KMS-11 (cell line): ENCODE data around the gene CDKL4.

Experiments
- H2AFZ ChIP-seq: fragments of 200-600 bp; sonication (generic); 2 replicates; pipeline ENCODE4 v1.6.1; 2016; ENCODE audit warnings: antibody characterized with exemption, mixed run types, low read depth
- H3K27ac ChIP-seq: fragments of 200-600 bp; sonication (generic); 2 replicates; pipeline ENCODE4 v1.6.1; 2016; ENCODE audit warnings: mild to moderate bottlenecking, mixed run types
- H3K27me3 ChIP-seq: fragments of 200-600 bp; sonication (generic); 2 replicates; pipeline ENCODE4 v1.6.1; 2017; ENCODE audit warnings: mild to moderate bottlenecking, low read depth, mixed run types, moderate library complexity; ENCODE audit not compliant: insufficient read depth
- H3K36me3 ChIP-seq: fragments of 200-600 bp; sonication (generic); 2 replicates; pipeline ENCODE4 v1.6.1; 2017; ENCODE audit warnings: mild to moderate bottlenecking, mixed run types; ENCODE audit not compliant: insufficient read depth
- H3K4me1 ChIP-seq: fragments of 200-600 bp; sonication (generic); 2 replicates; pipeline ENCODE4 v1.6.1; 2016; ENCODE audit warnings: mild to moderate bottlenecking, low read depth, mixed run types; ENCODE audit not compliant: poor library complexity, severe bottlenecking
- H3K4me2 ChIP-seq: fragments of 200-600 bp; sonication (generic); 2 replicates; pipeline ENCODE4 v1.7.0; 2016; ENCODE audit warnings: mild to moderate bottlenecking, mixed run types
- H3K4me3 ChIP-seq: fragments of 200-600 bp; sonication (generic); IDR thresholded peaks from 2 replicates; pipeline ENCODE4 v1.6.1; 2017; ENCODE audit warnings: low read depth, low read length, mixed read lengths; ENCODE audit not compliant: insufficient read depth
- H3K79me2 ChIP-seq: fragments of 200-600 bp; sonication (generic); 2 replicates; pipeline ENCODE4 v1.6.1; 2016; ENCODE audit warnings: low read depth, mixed run types; ENCODE audit not compliant: insufficient read depth
- H3K9ac ChIP-seq: fragments of 200-600 bp; sonication (generic); 2 replicates; pipeline ENCODE4 v1.6.1; 2016; ENCODE audit warnings: mild to moderate bottlenecking, mixed run types
- H4K20me1 ChIP-seq: fragments of 200-600 bp; sonication (generic); 2 replicates; pipeline ENCODE4 v1.6.1; 2016; ENCODE audit warnings: mild to moderate bottlenecking, mixed run types; ENCODE audit not compliant: insufficient read depth
- TF ChIP-seq, protein P1 (sequence below): fragments of 200-600 bp; sonication (generic); conservative IDR thresholded peaks from 2 replicates; pipeline ENCODE4 v1.6.1; 2017; ENCODE audit warnings: low read depth, mild to moderate bottlenecking, antibody characterized with exemption, low read length, moderate library complexity, mixed read lengths

Gene CDKL4

DNA sequence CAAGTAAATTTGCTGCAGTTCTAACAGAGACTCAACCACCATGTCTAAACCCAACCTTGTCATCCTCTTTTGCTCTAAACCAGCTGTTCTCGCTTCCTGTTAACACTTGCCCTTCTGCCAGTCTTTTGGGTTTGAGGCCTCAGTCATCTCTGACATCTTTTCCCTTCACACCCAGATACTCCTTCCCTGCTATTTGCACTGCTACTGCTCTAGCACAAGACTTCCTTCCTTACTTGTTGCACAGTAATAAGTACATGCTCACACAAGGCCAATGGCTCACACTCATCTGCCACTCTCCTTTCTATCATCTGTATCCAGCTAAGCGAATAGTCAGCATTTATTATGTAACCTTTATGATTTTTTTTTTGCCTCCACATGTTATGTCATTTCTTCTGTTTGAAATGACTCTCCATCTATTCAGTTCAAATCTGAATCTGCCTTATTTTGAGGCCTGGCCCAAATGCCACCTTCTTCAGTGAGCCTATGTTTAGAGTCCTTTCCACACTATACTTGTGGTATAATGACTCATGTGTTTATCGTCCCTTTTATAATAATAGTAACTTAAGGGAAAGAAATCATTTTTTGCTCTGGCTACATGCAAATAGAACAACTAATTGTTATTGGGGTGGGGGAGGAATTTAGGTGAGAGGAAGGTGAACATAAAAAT is 22.5 kb upstream of the CDKL4 start:
- Histone ChIP-seq H3K36me3 (no peaks in the 10 kb centered on the region), H2AFZ (no peak overlapping the region)

DNA sequence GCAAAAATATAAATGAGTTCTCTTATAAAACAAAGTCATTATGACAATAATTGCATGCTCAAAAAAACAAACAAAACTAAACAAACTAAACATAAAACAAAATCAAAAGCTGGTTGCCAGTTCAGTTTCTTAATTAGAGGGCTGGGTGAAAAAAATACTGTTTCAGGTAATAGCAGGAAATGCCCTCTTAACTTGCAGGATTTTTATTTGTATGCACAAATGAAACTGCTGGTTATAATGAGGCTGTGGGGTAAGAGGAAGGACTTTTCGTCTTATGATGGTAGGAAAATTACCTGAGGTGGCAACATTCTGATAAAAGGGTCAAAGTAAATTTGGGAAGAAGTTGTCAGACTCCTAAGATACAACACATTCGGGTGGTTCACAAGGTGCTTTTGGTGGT is 21.5 kb upstream of the CDKL4 start:
- Histone ChIP-seq H3K4me1 (peaks cover 7% of the 10 kb centered on the region), H4K20me1 (no peaks in the 10 kb centered on the region), H3K27me3 (no peaks in the 10 kb centered on the region), H3K79me2 (no peaks in the 10 kb centered on the region), H3K4me2 (no peak overlapping the region), H3K27ac (no peak overlapping the region), H2AFZ (no peak overlapping the region), H3K36me3 (no peaks in the 10 kb centered on the region), H3K9ac (no peak overlapping the region), H3K4me3 (no peak overlapping the region)
- TF ChIP-seq, protein P1, sequence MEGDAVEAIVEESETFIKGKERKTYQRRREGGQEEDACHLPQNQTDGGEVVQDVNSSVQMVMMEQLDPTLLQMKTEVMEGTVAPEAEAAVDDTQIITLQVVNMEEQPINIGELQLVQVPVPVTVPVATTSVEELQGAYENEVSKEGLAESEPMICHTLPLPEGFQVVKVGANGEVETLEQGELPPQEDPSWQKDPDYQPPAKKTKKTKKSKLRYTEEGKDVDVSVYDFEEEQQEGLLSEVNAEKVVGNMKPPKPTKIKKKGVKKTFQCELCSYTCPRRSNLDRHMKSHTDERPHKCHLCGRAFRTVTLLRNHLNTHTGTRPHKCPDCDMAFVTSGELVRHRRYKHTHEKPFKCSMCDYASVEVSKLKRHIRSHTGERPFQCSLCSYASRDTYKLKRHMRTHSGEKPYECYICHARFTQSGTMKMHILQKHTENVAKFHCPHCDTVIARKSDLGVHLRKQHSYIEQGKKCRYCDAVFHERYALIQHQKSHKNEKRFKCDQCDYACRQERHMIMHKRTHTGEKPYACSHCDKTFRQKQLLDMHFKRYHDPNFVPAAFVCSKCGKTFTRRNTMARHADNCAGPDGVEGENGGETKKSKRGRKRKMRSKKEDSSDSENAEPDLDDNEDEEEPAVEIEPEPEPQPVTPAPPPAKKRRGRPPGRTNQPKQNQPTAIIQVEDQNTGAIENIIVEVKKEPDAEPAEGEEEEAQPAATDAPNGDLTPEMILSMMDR: no peak

More for the DNA sequence above, 22.5 kb upstream of the CDKL4 start:
- Histone ChIP-seq H4K20me1 (no peaks in the 10 kb centered on the region), H3K4me3 (no peak overlapping the region), H3K9ac (no peak overlapping the region), H3K4me2 (no peak overlapping the region), H3K27ac (no peak overlapping the region), H3K79me2 (no peaks in the 10 kb centered on the region), H3K4me1 (peaks cover 7% of the 10 kb centered on the region), H3K27me3 (no peaks in the 10 kb centered on the region)
- TF ChIP-seq, protein P1: no peak

DNA sequence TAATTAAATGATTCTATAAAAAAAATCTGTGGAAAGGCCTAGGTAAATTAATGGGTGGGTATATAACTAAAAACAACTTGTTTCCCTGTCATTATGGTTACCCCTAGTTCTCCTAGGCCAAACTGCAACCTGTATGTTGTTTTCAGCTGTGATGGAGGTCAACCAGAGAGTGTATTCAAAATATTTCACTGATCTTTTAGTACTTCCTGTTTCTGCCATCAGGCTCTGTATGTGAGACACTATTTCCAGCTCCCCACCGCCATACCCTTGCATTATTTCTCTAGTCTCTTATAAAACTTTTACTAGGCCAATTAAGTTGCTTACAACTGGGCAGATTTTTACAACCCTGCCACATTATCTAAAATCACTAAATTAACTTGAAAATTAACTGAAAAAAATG is 21.0 kb upstream of the CDKL4 start:
- Histone ChIP-seq H3K36me3 (no peaks in the 10 kb centered on the region), H4K20me1 (no peaks in the 10 kb centered on the region), H3K79me2 (no peaks in the 10 kb centered on the region), H3K27ac (no peak overlapping the region), H2AFZ (no peak overlapping the region), H3K4me3 (no peak overlapping the region), H3K4me2 (no peak overlapping the region), H3K27me3 (no peaks in the 10 kb centered on the region), H3K4me1 (peaks cover 7% of the 10 kb centered on the region), H3K9ac (no peak overlapping the region)
- TF ChIP-seq, protein P1: no peak

DNA sequence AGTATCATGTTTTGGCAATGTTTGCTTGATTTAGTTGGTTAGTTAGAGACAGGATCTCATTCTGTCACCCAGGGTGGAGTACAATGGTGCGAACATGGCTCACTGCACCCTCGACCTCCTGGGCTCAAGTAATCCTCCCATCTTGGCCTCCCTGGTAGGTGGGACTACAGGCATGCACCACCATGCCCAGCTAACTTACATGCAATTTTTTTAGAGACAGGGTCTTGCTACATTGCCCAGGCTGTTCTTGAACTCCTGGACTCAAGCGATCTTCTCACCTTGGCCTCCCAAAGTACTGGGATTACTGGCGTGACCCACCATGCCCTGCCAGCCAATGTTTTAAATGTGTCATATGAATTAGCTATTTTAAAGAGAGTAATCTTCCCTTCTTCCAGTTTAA is 16.3 kb upstream of the CDKL4 start:
- Histone ChIP-seq H3K27ac (no peak overlapping the region), H3K4me3 (no peak overlapping the region), H3K4me2 (no peak overlapping the region), H3K4me1 (no peaks in the 10 kb centered on the region), H2AFZ (no peak overlapping the region), H3K27me3 (no peaks in the 10 kb centered on the region), H3K36me3 (no peaks in the 10 kb centered on the region), H4K20me1 (no peaks in the 10 kb centered on the region), H3K79me2 (no peaks in the 10 kb centered on the region), H3K9ac (no peak overlapping the region)
- TF ChIP-seq, protein P1: no peak
